Neural cell (in vitro differentiated cells): Measurements from ENCODE around the gene PIK3R6. TPM values are rescaled to one million over a fixed set of nuclear protein-coding genes. Genes with fewer than 3 reads are reported as not detected.

Experiments
- H2AFZ ChIP-seq: fragments of 200-600, 300-800 bp; sonication (generic), shearing (Covaris generic); 2 replicates; pipeline ENCODE4 v1.6.0; 2014; ENCODE audit warnings: low read depth, mild to moderate bottlenecking, antibody characterized with exemption, low read length, moderate library complexity
- H3F3A ChIP-seq: fragments of 200-600 bp; shearing (Covaris generic); 2 replicates; pipeline ENCODE4 v1.6.1; 2016; ENCODE audit warnings: mild to moderate bottlenecking, moderate library complexity, mixed read lengths, antibody characterized with exemption, low read length; ENCODE audit not compliant: insufficient read depth, poor library complexity, severe bottlenecking
- H3K27ac ChIP-seq: fragments of 200-600, 300-800 bp; sonication (generic), shearing (Covaris generic); 2 replicates; pipeline ENCODE4 v1.5.1; 2014; ENCODE audit warnings: mild to moderate bottlenecking, low read length, moderate library complexity
- H3K27me3 ChIP-seq: fragments of 300-800, 200-600 bp; sonication (generic), shearing (Covaris generic); 2 replicates; pipeline ENCODE4 v1.6.0; 2014; ENCODE audit warnings: mild to moderate bottlenecking, low read depth, low read length, moderate library complexity; ENCODE audit not compliant: insufficient read depth
- H3K36me3 ChIP-seq: fragments of 300-800, 200-600 bp; sonication (generic), shearing (Covaris generic); 2 replicates; pipeline ENCODE4 v1.5.1; 2014; ENCODE audit warnings: mild to moderate bottlenecking, antibody characterized with exemption, low read length, moderate library complexity; ENCODE audit not compliant: insufficient read depth
- H3K4me2 ChIP-seq: fragments of 300-800, 200-600 bp; sonication (generic), shearing (Covaris generic); 2 replicates; pipeline ENCODE4 v1.6.0; 2014; ENCODE audit warnings: mild to moderate bottlenecking, low read length
- H3K4me3 ChIP-seq: fragments of 300-800, 200-600 bp; sonication (generic), shearing (Covaris generic); 2 replicates; pipeline ENCODE4 v1.5.1; 2014; ENCODE audit warnings: mild to moderate bottlenecking, low read length, moderate library complexity
- H3K79me2 ChIP-seq: fragments of 200-600 bp; shearing (Covaris generic); replicated peaks from 2 replicates; pipeline ENCODE4 v1.6.0; 2014; ENCODE audit warnings: mild to moderate bottlenecking, low read length, moderate library complexity; ENCODE audit not compliant: insufficient read depth
- H3K9ac ChIP-seq: fragments of 300-800, 200-600 bp; sonication (generic), shearing (Covaris generic); 2 replicates; pipeline ENCODE4 v1.6.1; 2016; ENCODE audit warnings: mild to moderate bottlenecking, low read length, mixed read lengths
- H3K9me2 ChIP-seq: fragments of 200-600 bp; shearing (Covaris generic); 2 replicates; pipeline ENCODE4 v1.6.1; 2016; ENCODE audit warnings: mild to moderate bottlenecking, low read length, mixed read lengths; ENCODE audit not compliant: insufficient read depth
- H3K9me3 ChIP-seq: fragments of 200-600, 300-800 bp; sonication (generic), shearing (Covaris generic); 2 replicates; pipeline ENCODE4 v1.6.1; 2016; ENCODE audit warnings: mild to moderate bottlenecking, mixed run types, low read length, moderate library complexity, mixed read lengths
- H4K20me1 ChIP-seq: fragments of 200-600 bp; shearing (Covaris generic); 2 replicates; pipeline ENCODE4 v1.6.1; 2016; ENCODE audit warnings: mild to moderate bottlenecking, mixed run types; ENCODE audit not compliant: insufficient read depth
- EP300 ChIP-seq: fragments of 450-650 bp; conservative IDR thresholded peaks from 2 replicates; pipeline ENCODE4 v1.6.1; 2014; ENCODE audit warnings: antibody characterized with exemption, mild to moderate bottlenecking, moderate library complexity; ENCODE audit not compliant: poor library complexity, severe bottlenecking
- EZH2 ChIP-seq: fragments of 200-600, 300-800 bp; shearing (Covaris generic), sonication (generic); IDR thresholded peaks from 2 replicates; pipeline ENCODE4 v1.6.1; 2014; ENCODE audit warnings: antibody characterized with exemption, low read length, borderline replicate concordance, mild to moderate bottlenecking; ENCODE audit not compliant: insufficient read depth, poor library complexity, severe bottlenecking
- MXI1 ChIP-seq: fragments of 450-650 bp; conservative IDR thresholded peaks from 2 replicates; pipeline ENCODE4 v1.6.1; 2014; ENCODE audit warnings: antibody characterized with exemption, mild to moderate bottlenecking; ENCODE audit not compliant: poor library complexity, severe bottlenecking
- POLR2AphosphoS5 ChIP-seq: IDR thresholded peaks from 2 replicates; pipeline ENCODE4 v1.6.1; 2012
- RAD21 ChIP-seq: fragments of 450-650 bp; conservative IDR thresholded peaks from 2 replicates; pipeline ENCODE4 v1.6.1; 2014; ENCODE audit warnings: antibody characterized with exemption, mild to moderate bottlenecking, moderate library complexity
- SMC3 ChIP-seq: fragments of 450-650 bp; conservative IDR thresholded peaks from 2 replicates; pipeline ENCODE4 v1.6.1; 2014; ENCODE audit warnings: antibody characterized with exemption, mild to moderate bottlenecking, moderate library complexity; ENCODE audit not compliant: poor library complexity
- TAF1 ChIP-seq: IDR thresholded peaks from 2 replicates; pipeline ENCODE4 v1.6.1; 2012; ENCODE audit warnings: low read depth
- polyA plus RNA-seq: library from polyadenylated mRNA; depleted of rRNA; stranded (reverse); fragments of >200 nt; gene quantifications from 2 replicates; pipeline ENCODE4 v1.2.3, GENCODE V29; 2014
- TF ChIP-seq, protein P1 (sequence below): fragments of 450-650 bp; IDR thresholded peaks from 2 replicates; pipeline ENCODE4 v1.5.1; 2014; ENCODE audit warnings: antibody characterized with exemption, mild to moderate bottlenecking, moderate library complexity; ENCODE audit not compliant: poor library complexity, severe bottlenecking
- TF ChIP-seq, protein P2 (sequence below): IDR thresholded peaks from 2 replicates; pipeline ENCODE4 v1.6.1; 2012; ENCODE audit warnings: borderline replicate concordance

PIK3R6 gene
- polyA plus RNA-seq, 1 donor from 2014 or later, result not detected

DNA sequence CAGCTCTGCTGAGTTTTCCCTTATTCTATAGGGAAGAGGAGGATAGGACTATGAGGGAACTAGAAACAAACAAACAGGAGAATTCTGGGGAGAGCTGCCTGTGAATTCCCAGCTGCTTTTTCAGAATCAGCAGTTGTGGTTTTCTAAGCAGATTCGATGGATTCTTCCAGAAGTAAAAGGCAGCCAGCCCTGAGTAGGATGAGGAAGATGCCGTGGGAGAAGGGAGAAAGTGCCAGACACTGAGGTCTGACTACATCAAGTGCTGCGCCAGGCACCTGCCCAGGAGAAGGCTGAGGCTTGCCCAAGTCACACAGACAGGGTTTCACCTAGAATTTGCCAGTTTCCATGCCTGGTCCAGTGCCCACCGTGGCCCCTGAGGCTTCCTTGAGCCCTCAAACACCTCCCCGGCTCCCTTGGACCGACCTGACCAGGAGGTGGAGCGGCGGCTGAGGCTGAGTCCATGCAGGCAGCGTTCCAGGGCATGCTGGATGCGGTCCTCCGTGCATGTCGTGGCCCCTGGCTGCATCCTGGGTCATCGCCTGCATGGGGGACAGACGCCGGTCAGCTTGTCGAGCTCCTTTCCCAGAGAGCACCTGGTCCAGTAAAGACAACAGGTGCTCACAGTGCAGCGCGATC, 43.6 kb upstream of the PIK3R6 start:
- Histone ChIP-seq H3K9ac (no peak overlapping the region), H3K27ac (no peak overlapping the region), H3K36me3 (no peaks in the 10 kb centered on the region), H3K27me3 (no peaks in the 10 kb centered on the region), H3K79me2 (no peaks in the 10 kb centered on the region), H2AFZ (no peak overlapping the region), H3F3A (no peaks in the 10 kb centered on the region), H3K9me3 (no peaks in the 10 kb centered on the region), H4K20me1 (no peaks in the 10 kb centered on the region), H3K4me2 (no peak overlapping the region), H3K4me3 (no peak overlapping the region), H3K9me2 (no peaks in the 10 kb centered on the region)
- TF ChIP-seq, protein P1, sequence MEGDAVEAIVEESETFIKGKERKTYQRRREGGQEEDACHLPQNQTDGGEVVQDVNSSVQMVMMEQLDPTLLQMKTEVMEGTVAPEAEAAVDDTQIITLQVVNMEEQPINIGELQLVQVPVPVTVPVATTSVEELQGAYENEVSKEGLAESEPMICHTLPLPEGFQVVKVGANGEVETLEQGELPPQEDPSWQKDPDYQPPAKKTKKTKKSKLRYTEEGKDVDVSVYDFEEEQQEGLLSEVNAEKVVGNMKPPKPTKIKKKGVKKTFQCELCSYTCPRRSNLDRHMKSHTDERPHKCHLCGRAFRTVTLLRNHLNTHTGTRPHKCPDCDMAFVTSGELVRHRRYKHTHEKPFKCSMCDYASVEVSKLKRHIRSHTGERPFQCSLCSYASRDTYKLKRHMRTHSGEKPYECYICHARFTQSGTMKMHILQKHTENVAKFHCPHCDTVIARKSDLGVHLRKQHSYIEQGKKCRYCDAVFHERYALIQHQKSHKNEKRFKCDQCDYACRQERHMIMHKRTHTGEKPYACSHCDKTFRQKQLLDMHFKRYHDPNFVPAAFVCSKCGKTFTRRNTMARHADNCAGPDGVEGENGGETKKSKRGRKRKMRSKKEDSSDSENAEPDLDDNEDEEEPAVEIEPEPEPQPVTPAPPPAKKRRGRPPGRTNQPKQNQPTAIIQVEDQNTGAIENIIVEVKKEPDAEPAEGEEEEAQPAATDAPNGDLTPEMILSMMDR, result no peak
- TF ChIP-seq EP300 (no peak), MXI1 (no peak), SMC3 (no peak), POLR2AphosphoS5 (no peak), EZH2 (no peak), TAF1 (no peak), RAD21 (no peak)
- TF ChIP-seq, protein P2, sequence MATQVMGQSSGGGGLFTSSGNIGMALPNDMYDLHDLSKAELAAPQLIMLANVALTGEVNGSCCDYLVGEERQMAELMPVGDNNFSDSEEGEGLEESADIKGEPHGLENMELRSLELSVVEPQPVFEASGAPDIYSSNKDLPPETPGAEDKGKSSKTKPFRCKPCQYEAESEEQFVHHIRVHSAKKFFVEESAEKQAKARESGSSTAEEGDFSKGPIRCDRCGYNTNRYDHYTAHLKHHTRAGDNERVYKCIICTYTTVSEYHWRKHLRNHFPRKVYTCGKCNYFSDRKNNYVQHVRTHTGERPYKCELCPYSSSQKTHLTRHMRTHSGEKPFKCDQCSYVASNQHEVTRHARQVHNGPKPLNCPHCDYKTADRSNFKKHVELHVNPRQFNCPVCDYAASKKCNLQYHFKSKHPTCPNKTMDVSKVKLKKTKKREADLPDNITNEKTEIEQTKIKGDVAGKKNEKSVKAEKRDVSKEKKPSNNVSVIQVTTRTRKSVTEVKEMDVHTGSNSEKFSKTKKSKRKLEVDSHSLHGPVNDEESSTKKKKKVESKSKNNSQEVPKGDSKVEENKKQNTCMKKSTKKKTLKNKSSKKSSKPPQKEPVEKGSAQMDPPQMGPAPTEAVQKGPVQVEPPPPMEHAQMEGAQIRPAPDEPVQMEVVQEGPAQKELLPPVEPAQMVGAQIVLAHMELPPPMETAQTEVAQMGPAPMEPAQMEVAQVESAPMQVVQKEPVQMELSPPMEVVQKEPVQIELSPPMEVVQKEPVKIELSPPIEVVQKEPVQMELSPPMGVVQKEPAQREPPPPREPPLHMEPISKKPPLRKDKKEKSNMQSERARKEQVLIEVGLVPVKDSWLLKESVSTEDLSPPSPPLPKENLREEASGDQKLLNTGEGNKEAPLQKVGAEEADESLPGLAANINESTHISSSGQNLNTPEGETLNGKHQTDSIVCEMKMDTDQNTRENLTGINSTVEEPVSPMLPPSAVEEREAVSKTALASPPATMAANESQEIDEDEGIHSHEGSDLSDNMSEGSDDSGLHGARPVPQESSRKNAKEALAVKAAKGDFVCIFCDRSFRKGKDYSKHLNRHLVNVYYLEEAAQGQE, result no peak

DNA sequence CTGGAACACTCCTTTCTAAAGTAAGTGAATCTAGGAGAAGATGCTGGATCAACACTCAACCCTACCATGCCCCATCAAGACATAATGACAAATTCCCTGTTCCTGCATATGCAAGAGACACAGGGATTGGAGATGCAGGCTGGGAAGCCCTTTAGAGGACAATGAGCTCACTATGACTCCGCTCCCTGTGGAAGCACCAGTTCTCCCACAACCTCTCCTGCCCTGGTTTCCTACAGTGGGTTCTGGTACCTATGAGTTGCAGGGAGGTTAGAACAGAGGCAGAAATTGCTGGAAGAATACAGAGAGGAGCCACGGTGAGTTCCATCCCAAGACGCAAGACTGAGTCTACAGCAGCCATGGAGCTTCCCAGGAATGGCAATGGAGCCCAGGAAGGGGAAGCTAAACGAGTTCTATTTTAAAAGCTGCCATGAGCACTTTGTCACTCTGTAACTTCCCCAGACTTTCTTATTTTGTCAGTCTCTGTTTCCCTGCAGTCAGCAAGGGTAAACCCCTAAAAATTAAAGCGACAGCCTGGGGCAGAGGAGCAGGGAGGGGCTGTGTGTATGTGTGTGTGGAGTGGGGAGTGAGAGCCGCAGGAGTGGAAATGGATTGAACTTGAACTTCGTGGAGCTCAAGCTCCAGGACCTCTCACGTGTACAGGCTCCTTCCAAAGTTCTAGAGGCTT, 42.3 kb upstream of the PIK3R6 start:
- H3K27me3 ChIP-seq, result no peaks in the 10 kb centered on the region
- H3F3A ChIP-seq, result no peaks in the 10 kb centered on the region
- no peaks in the 10 kb centered on the region for H3K9me3 ChIP-seq
- no peaks in the 10 kb centered on the region for H3K9me2 ChIP-seq
- no peak overlapping the region for H3K4me2 ChIP-seq
- no peak overlapping the region for H2AFZ ChIP-seq
- no peaks in the 10 kb centered on the region for H4K20me1 ChIP-seq
- H3K36me3 ChIP-seq, result no peaks in the 10 kb centered on the region
- no peak overlapping the region for H3K4me3 ChIP-seq
- H3K27ac ChIP-seq, result no peak overlapping the region
- no peaks in the 10 kb centered on the region for H3K79me2 ChIP-seq
- H3K9ac ChIP-seq, result no peak overlapping the region
- no peak for TF ChIP-seq POLR2AphosphoS5
- no peak for TF ChIP-seq MXI1
- TF ChIP-seq, protein P2, result no peak
- no peak for TF ChIP-seq SMC3
- TF ChIP-seq, protein P1, result no peak
- TF ChIP-seq TAF1, result no peak
- TF ChIP-seq EZH2, result no peak
- TF ChIP-seq RAD21, result no peak
- no peak for TF ChIP-seq EP300
